ENCODE results near the gene ARHGAP31. TPM values are rescaled to one million over a fixed set of nuclear protein-coding genes. Genes with fewer than 3 reads are reported as not detected.

ARHGAP31 gene
- total and polyA plus RNA-seq, 2 of the 8 experiments (the other 6 are each of a cell fraction or from before 2014, with no cell fraction given), result 1.1 to 7.6 TPM

- POLR2A ChIA-PET (ENCODE audit: partially characterized antibody), result interaction anchor here (1.2 kb wide), 1 partner anchor 17 kb away, joined by 6 read pairs; no protein-coding TSS in a partner anchor
- TF ChIP-seq RFX5 (IDR thresholded peaks at IDR 0.05; ENCODE audit: borderline replicate concordance, low read depth, low read length) (no peak), ZNF274 (IDR thresholded peaks at IDR 0.05; ENCODE audit: borderline replicate concordance, extremely low read depth, low read length) (no peak), HDAC2 (IDR thresholded peaks at IDR 0.05; ENCODE audit: borderline replicate concordance in 1 of 2, low read depth in 2 of 2, low read length in 2 of 2) (no peak), BACH1 (IDR thresholded peaks at IDR 0.05; ENCODE audit: low read length) (no peak), SRF (IDR thresholded peaks at IDR 0.05; ENCODE audit: low read depth, low read length) (no peak), EGR1 (IDR thresholded peaks at IDR 0.05; ENCODE audit: borderline replicate concordance, low read depth, low read length) (no peak), KDM4A (IDR thresholded peaks at IDR 0.05; ENCODE audit: low read depth, low read length, severe bottlenecking) (no peak), KDM5A (IDR thresholded peaks at IDR 0.05; ENCODE audit: low read length) (no peak), CHD2 (IDR thresholded peaks at IDR 0.05; ENCODE audit: low read length) (no peak), PHF8 (conservative IDR thresholded peaks at IDR 0.05; ENCODE audit: low read depth, low read length) (no peak)
Measured at GRCh38 chr3:119367000-119367399, 72.8 kb downstream of the ARHGAP31 start.

More at GRCh38 chr3:119367000-119367399, 72.8 kb downstream of the ARHGAP31 start:
- Histone ChIP-seq H3K23me2 (ENCODE audit: low read depth, low read length) (no peaks in the 10 kb centered on the region), H3K79me2 (ENCODE audit: control insufficient read depth in 1 of 2, insufficient read depth in 2 of 2, low read length in 2 of 2) (no peaks in the 10 kb centered on the region), H3K9me3 (ENCODE audit: insufficient read depth in 2 of 2, low read depth in 1 of 2, low read length in 1 of 2) (no peaks in the 10 kb centered on the region), H2AK5ac (ENCODE audit: low read depth, low read length) (no peak overlapping the region), H3K56ac (replicated peaks; ENCODE audit: insufficient read length, low read depth, low read length) (no peak overlapping the region), H3K18ac (ENCODE audit: extremely low read depth, low read length) (no peak overlapping the region), H2AFZ (ENCODE audit: low read length) (no peak overlapping the region), H2BK20ac (ENCODE audit: low read length) (no peak overlapping the region), H2BK15ac (ENCODE audit: low read length) (no peak overlapping the region), H2BK120ac (replicated peaks; ENCODE audit: low read depth, low read length) (no peak overlapping the region), H4K91ac (replicated peaks; ENCODE audit: insufficient read length, low read length) (no peak overlapping the region), H3K36me3 (ENCODE audit: control insufficient read depth in 2 of 4, insufficient read depth in 4 of 4, low read length in 3 of 4) (no peaks in the 10 kb centered on the region), H3K4me3 (ENCODE audit: extremely low read depth in 1 of 4, insufficient read depth in 2 of 4, low read depth in 3 of 4, low read length in 4 of 4) (no peak overlapping the region), H3K27me3 (replicated peaks in 1 of 4; ENCODE audit: control insufficient read depth in 3 of 4, extremely low read depth in 1 of 4, insufficient read depth in 3 of 4, low read length in 3 of 4) (no peaks in the 10 kb centered on the region), H3K9ac (replicated peaks in 1 of 4; ENCODE audit: extremely low read depth in 1 of 4, low read depth in 3 of 4, low read length in 3 of 4) (no peak overlapping the region), H2BK5ac (ENCODE audit: low read depth, low read length) (no peak overlapping the region), H3K4me2 (ENCODE audit: insufficient read depth in 1 of 2, low read depth in 2 of 2, low read length in 2 of 2) (no peak overlapping the region), H3K4ac (replicated peaks; ENCODE audit: insufficient read length, low read depth, low read length) (no peak overlapping the region), H3K4me1 (replicated peaks in 1 of 4; ENCODE audit: control insufficient read depth in 3 of 4, insufficient read depth in 4 of 4, low read length in 3 of 4) (peaks cover 0 to 3% (median 1%) of the 10 kb centered on the region in 4 experiments; a peak in 3 of 7 replicates), H4K20me1 (replicated peaks in 1 of 2; ENCODE audit: control insufficient read depth in 1 of 2, insufficient read depth in 2 of 2, low read length in 2 of 2) (no peaks in the 10 kb centered on the region), H3K14ac (ENCODE audit: insufficient read length) (no peak overlapping the region), H2BK12ac (ENCODE audit: low read depth, low read length) (no peak overlapping the region), H4K5ac (ENCODE audit: insufficient read length, low read depth, low read length) (no peak overlapping the region), H3K27ac (ENCODE audit: low read depth, low read length) (no peak overlapping the region), H4K8ac (ENCODE audit: extremely low read depth, insufficient read depth, low read length) (no peak overlapping the region), H3K23ac (ENCODE audit: insufficient read length) (no peak overlapping the region), H3K79me1 (ENCODE audit: low read depth, low read length) (no peaks in the 10 kb centered on the region)
- DNase-seq (ENCODE audit: low read depth in 1 of 2, low spot score in 2 of 2) (no peak), FAIRE-seq (no peak)
- 95% methylated on average over 2 of the region's 2 CpGs; no CpG with 5 or more reads in 1 of the 2 experiments for WGBS, 2 experiments (ENCODE audit: extremely low coverage in 1 of 2, insufficient coverage in 1 of 2, insufficient read length in 1 of 2, insufficient replicate concordance in 2 of 2, low coverage in 1 of 2, low lambda C conversion rate in 2 of 2, missing lambda C conversion rate in 1 of 2)
- CTCF ChIA-PET (ENCODE audit: partially characterized antibody), result interaction anchor here (0.7 kb wide), 1 partner anchor 70 kb away, joined by 3 read pairs; no protein-coding TSS in a partner anchor

Measured in H1 (cell line).